GM19023 (cell line): ENCODE results near the gene EEA1.

Experiments used
- ATAC-seq: cut with Tn5 transposase; IDR thresholded peaks from one replicate; pipeline ENCODE4 v1.9.1; 2021; ENCODE audit warnings: mild to moderate bottlenecking, moderate library complexity; ENCODE audit not compliant: unreplicated experiment

EEA1 gene

GRCh38 chr12:92721656-92722055 lies 207.4 kb downstream of the EEA1 start:
- no peak for ATAC-seq

- ATAC-seq: no peak
Observed at GRCh38 chr12:92721130-92721529, 208.0 kb downstream of the EEA1 start.
